WTC11 (cell line): Measurements from ENCODE around the gene CDCA7L. TPM values are rescaled to one million over a fixed set of nuclear protein-coding genes. Genes with fewer than 3 reads are reported as not detected.
A peak's percentile ranks its signal among the peaks of the same experiment; 100 is the strongest.

Source experiments
- ATAC-seq: fragments of 200-7000 bp; cut with Tn5 transposase; 2 replicates; pipeline ENCODE4 v1.10.0; 2021; ENCODE audit warnings: mild to moderate bottlenecking, moderate library complexity
- CTCF ChIA-PET: fragments of 300-600 bp; sonication (Branson Sonifier 250); formaldehyde crosslinking; loops from one replicate; lab custom pipeline; 2021; ENCODE audit warnings: antibody characterized with exemption; lab: Charles Lee
- POLR2A ChIA-PET: fragments of 350-600 bp; sonication (Branson Sonifier 250); formaldehyde crosslinking; loops from one replicate; lab custom pipeline; 2021; ENCODE audit warnings: antibody characterized with exemption; lab: Charles Lee
- DNase-seq: peaks from one replicate; pipeline ENCODE4 v3.0.0; 2021; ENCODE audit warnings: low spot score
- H3K27ac Mint-ChIP-seq: 2 replicates; pipeline ENCODE4 v1.8.0; 2021; ENCODE audit warnings: mixed read lengths
- H3K27me3 Mint-ChIP-seq: 2 replicates; pipeline ENCODE4 v1.8.0; 2021; ENCODE audit warnings: low read depth, mild to moderate bottlenecking, moderate library complexity, mixed read lengths
- H3K36me3 Mint-ChIP-seq: 2 replicates; pipeline ENCODE4 v1.8.0; 2021; ENCODE audit warnings: mixed read lengths
- H3K4me1 Mint-ChIP-seq: 2 replicates; pipeline ENCODE4 v1.8.0; 2022; ENCODE audit warnings: mixed read lengths
- H3K4me3 Mint-ChIP-seq: 2 replicates; pipeline ENCODE4 v1.8.0; 2021; ENCODE audit warnings: mild to moderate bottlenecking, moderate library complexity, mixed read lengths
- H3K9me3 Mint-ChIP-seq: 2 replicates; pipeline ENCODE4 v1.8.0; 2021; ENCODE audit warnings: mixed read lengths
- FOXK1 ChIP-seq: sonication (generic); formaldehyde crosslinking; IDR thresholded peaks from 2 replicates; pipeline ENCODE4 v1.8.0; 2022; ENCODE audit warnings: mild to moderate bottlenecking, moderate library complexity, missing genetic modification reagents
- JAZF1 ChIP-seq: fragments of 250-450 bp; sonication (Bioruptor Pico); IDR thresholded peaks from 2 replicates; pipeline ENCODE4 v1.9.0; 2021; ENCODE audit warnings: moderate library complexity, mild to moderate bottlenecking, inconsistent platforms
- NFATC4 ChIP-seq: fragments of 250-450 bp; sonication (Bioruptor Pico); IDR thresholded peaks from 2 replicates; pipeline ENCODE4 v1.9.0; 2021; ENCODE audit warnings: mild to moderate bottlenecking
- NFE2L1 ChIP-seq: sonication (generic); formaldehyde crosslinking; IDR thresholded peaks from 2 replicates; pipeline ENCODE4 v1.8.1; 2023; ENCODE audit warnings: missing genetic modification reagents
- NR3C1 ChIP-seq: sonication (generic); formaldehyde crosslinking; conservative IDR thresholded peaks from 2 replicates; pipeline ENCODE4 v1.8.1; 2023; ENCODE audit warnings: low read depth, mild to moderate bottlenecking, missing genetic modification reagents
- OVOL2 ChIP-seq: fragments of 250-450 bp; sonication (Bioruptor Pico); IDR thresholded peaks from 2 replicates; pipeline ENCODE4 v1.9.0; 2021; ENCODE audit warnings: mild to moderate bottlenecking, borderline replicate concordance
- SMAD4 ChIP-seq: sonication (generic); formaldehyde crosslinking; IDR thresholded peaks from 2 replicates; pipeline ENCODE4 v1.8.0; 2022; ENCODE audit warnings: mild to moderate bottlenecking, missing genetic modification reagents
- TEAD1 ChIP-seq: sonication (generic); formaldehyde crosslinking; IDR thresholded peaks from 2 replicates; pipeline ENCODE4 v1.8.0; 2022; ENCODE audit warnings: mild to moderate bottlenecking, missing genetic modification reagents
- ZNF232 ChIP-seq: sonication (generic); formaldehyde crosslinking; IDR thresholded peaks from 2 replicates; pipeline ENCODE4 v1.8.0; 2022; ENCODE audit warnings: mild to moderate bottlenecking, missing genetic modification reagents
- ZNF263 ChIP-seq: sonication (generic); formaldehyde crosslinking; IDR thresholded peaks from 2 replicates; pipeline ENCODE4 v1.8.1; 2022; ENCODE audit warnings: low read depth, mild to moderate bottlenecking, moderate library complexity, missing genetic modification reagents
- ZNF416 ChIP-seq: fragments of 250-450 bp; sonication (Bioruptor Pico); IDR thresholded peaks from 2 replicates; pipeline ENCODE4 v1.9.0; 2021; ENCODE audit warnings: mild to moderate bottlenecking, inconsistent platforms
- ZNF423 ChIP-seq: fragments of 250-450 bp; sonication (Bioruptor Pico); IDR thresholded peaks from 2 replicates; pipeline ENCODE4 v2.1.2; 2022; ENCODE audit warnings: mild to moderate bottlenecking, moderate library complexity
- total RNA-seq: library from RNA; stranded (reverse); gene quantifications from 3 replicates; pipeline ENCODE4 v1.2.3, GENCODE V29; 2021
- TF ChIP-seq, protein P1 (sequence below): sonication (generic); formaldehyde crosslinking; IDR thresholded peaks from 2 replicates; pipeline ENCODE4 v1.8.0; 2023; ENCODE audit warnings: mild to moderate bottlenecking, missing genetic modification reagents
- TF ChIP-seq, protein P2 (sequence below): fragments of 250-450 bp; sonication (Bioruptor Pico); IDR thresholded peaks from 2 replicates; pipeline ENCODE4 v1.9.0; 2021; ENCODE audit warnings: moderate library complexity, mild to moderate bottlenecking, inconsistent platforms, borderline replicate concordance
- TF ChIP-seq, protein P3 (sequence below): sonication (generic); formaldehyde crosslinking; IDR thresholded peaks from 2 replicates; pipeline ENCODE4 v1.8.1; 2022; ENCODE audit warnings: mild to moderate bottlenecking, missing genetic modification reagents, moderate library complexity, borderline replicate concordance
- TF ChIP-seq, protein P4 (sequence below): sonication (generic); formaldehyde crosslinking; IDR thresholded peaks from 2 replicates; pipeline ENCODE4 v1.8.1; 2023; ENCODE audit warnings: mild to moderate bottlenecking, missing genetic modification reagents
- TF ChIP-seq, protein P5 (sequence below): sonication (generic); formaldehyde crosslinking; IDR thresholded peaks from 2 replicates; pipeline ENCODE4 v1.8.0; 2022; ENCODE audit warnings: mild to moderate bottlenecking, missing genetic modification reagents
- TF ChIP-seq, protein P6 (sequence below): sonication (generic); formaldehyde crosslinking; conservative IDR thresholded peaks from 2 replicates; pipeline ENCODE4 v1.8.1; 2023; ENCODE audit warnings: mild to moderate bottlenecking, low read depth, missing genetic modification reagents, moderate library complexity
- TF ChIP-seq, protein P7 (sequence below): sonication (generic); formaldehyde crosslinking; IDR thresholded peaks from 2 replicates; pipeline ENCODE4 v1.8.0; 2022; ENCODE audit warnings: missing genetic modification reagents
- TF ChIP-seq, protein P8 (sequence below): sonication (generic); formaldehyde crosslinking; IDR thresholded peaks from 2 replicates; pipeline ENCODE4 v1.8.1; 2022; ENCODE audit warnings: low read depth, mild to moderate bottlenecking, moderate library complexity, missing genetic modification reagents, borderline replicate concordance

The CDCA7L gene
- total RNA-seq, 1 experiment from 2014 or later, result 161 TPM

DNA sequence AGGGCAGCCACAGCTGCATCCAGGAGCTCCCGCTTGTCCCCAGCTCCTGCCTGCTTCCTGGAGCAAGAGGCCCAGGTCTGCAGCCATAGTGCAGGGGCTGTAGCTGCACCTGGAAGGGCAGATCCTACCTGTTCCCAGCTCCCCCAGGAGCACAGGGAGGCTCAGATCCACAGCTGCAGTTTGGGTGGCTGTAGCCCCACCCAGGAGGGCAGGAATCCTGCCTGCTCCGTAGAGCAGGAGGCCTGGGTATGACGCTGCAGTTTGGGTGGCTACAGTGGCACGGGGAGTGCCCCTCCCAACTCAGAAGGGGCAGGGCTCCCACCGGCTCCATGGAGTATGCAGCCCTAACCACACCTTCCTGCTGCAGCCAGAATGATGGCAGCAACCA lies 26.7 kb upstream of the CDCA7L start:
- Mint-ChIP-seq H3K36me3 (no peaks in the 10 kb centered on the region), H3K4me3 (no peak overlapping the region), H3K4me1 (peaks cover 10% of the 10 kb centered on the region)
- TF ChIP-seq, protein P1, sequence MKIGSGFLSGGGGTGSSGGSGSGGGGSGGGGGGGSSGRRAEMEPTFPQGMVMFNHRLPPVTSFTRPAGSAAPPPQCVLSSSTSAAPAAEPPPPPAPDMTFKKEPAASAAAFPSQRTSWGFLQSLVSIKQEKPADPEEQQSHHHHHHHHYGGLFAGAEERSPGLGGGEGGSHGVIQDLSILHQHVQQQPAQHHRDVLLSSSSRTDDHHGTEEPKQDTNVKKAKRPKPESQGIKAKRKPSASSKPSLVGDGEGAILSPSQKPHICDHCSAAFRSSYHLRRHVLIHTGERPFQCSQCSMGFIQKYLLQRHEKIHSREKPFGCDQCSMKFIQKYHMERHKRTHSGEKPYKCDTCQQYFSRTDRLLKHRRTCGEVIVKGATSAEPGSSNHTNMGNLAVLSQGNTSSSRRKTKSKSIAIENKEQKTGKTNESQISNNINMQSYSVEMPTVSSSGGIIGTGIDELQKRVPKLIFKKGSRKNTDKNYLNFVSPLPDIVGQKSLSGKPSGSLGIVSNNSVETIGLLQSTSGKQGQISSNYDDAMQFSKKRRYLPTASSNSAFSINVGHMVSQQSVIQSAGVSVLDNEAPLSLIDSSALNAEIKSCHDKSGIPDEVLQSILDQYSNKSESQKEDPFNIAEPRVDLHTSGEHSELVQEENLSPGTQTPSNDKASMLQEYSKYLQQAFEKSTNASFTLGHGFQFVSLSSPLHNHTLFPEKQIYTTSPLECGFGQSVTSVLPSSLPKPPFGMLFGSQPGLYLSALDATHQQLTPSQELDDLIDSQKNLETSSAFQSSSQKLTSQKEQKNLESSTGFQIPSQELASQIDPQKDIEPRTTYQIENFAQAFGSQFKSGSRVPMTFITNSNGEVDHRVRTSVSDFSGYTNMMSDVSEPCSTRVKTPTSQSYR, result no peak
- TF ChIP-seq, protein P2, sequence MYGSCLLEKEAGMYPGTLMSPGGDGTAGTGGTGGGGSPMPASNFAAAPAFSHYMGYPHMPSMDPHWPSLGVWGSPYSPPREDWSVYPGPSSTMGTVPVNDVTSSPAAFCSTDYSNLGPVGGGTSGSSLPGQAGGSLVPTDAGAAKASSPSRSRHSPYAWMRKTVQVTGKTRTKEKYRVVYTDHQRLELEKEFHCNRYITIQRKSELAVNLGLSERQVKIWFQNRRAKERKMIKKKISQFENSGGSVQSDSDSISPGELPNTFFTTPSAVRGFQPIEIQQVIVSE (CRISPR knock-in tag), result no peak
- TF ChIP-seq ZNF232 (CRISPR knock-in tag) (no peak), NFE2L1 (peak; percentile 80; the same call in 1 of the 2 replicates), SMAD4 (CRISPR knock-in tag) (no peak), ZNF416 (CRISPR knock-in tag) (no peak), TEAD1 (CRISPR knock-in tag) (0 out of 2 replicates have a peak, but pooled peaks have one; percentile 35), JAZF1 (CRISPR knock-in tag) (no peak)
- TF ChIP-seq, protein P3, sequence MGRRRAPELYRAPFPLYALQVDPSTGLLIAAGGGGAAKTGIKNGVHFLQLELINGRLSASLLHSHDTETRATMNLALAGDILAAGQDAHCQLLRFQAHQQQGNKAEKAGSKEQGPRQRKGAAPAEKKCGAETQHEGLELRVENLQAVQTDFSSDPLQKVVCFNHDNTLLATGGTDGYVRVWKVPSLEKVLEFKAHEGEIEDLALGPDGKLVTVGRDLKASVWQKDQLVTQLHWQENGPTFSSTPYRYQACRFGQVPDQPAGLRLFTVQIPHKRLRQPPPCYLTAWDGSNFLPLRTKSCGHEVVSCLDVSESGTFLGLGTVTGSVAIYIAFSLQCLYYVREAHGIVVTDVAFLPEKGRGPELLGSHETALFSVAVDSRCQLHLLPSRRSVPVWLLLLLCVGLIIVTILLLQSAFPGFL (CRISPR knock-in tag), result no peak
- TF ChIP-seq, protein P4, sequence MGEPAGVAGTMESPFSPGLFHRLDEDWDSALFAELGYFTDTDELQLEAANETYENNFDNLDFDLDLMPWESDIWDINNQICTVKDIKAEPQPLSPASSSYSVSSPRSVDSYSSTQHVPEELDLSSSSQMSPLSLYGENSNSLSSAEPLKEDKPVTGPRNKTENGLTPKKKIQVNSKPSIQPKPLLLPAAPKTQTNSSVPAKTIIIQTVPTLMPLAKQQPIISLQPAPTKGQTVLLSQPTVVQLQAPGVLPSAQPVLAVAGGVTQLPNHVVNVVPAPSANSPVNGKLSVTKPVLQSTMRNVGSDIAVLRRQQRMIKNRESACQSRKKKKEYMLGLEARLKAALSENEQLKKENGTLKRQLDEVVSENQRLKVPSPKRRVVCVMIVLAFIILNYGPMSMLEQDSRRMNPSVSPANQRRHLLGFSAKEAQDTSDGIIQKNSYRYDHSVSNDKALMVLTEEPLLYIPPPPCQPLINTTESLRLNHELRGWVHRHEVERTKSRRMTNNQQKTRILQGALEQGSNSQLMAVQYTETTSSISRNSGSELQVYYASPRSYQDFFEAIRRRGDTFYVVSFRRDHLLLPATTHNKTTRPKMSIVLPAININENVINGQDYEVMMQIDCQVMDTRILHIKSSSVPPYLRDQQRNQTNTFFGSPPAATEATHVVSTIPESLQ (CRISPR knock-in tag), result no peak
- TF ChIP-seq, protein P5, sequence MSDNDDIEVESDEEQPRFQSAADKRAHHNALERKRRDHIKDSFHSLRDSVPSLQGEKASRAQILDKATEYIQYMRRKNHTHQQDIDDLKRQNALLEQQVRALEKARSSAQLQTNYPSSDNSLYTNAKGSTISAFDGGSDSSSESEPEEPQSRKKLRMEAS, result 0 out of 2 replicates have a peak, but pooled peaks have one; percentile 21
- TF ChIP-seq, protein P6, sequence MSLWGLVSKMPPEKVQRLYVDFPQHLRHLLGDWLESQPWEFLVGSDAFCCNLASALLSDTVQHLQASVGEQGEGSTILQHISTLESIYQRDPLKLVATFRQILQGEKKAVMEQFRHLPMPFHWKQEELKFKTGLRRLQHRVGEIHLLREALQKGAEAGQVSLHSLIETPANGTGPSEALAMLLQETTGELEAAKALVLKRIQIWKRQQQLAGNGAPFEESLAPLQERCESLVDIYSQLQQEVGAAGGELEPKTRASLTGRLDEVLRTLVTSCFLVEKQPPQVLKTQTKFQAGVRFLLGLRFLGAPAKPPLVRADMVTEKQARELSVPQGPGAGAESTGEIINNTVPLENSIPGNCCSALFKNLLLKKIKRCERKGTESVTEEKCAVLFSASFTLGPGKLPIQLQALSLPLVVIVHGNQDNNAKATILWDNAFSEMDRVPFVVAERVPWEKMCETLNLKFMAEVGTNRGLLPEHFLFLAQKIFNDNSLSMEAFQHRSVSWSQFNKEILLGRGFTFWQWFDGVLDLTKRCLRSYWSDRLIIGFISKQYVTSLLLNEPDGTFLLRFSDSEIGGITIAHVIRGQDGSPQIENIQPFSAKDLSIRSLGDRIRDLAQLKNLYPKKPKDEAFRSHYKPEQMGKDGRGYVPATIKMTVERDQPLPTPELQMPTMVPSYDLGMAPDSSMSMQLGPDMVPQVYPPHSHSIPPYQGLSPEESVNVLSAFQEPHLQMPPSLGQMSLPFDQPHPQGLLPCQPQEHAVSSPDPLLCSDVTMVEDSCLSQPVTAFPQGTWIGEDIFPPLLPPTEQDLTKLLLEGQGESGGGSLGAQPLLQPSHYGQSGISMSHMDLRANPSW, result no peak
- TF ChIP-seq, all 79 proteins: peak for 3
- H3K27ac Mint-ChIP-seq, result no peak overlapping the region
- no peaks in the 10 kb centered on the region for H3K9me3 Mint-ChIP-seq
- POLR2A ChIA-PET, result interaction anchor here (1.8 kb wide), 1 partner anchor 27 kb away, joined by 7 read pairs; the partner anchor contains the start of gene CDCA7L
- no peaks in the 10 kb centered on the region for H3K27me3 Mint-ChIP-seq
- CTCF ChIA-PET, result no interaction called here
- DNase-seq, result peak; percentile 44
- ATAC-seq, result peak; percentile 96

DNA sequence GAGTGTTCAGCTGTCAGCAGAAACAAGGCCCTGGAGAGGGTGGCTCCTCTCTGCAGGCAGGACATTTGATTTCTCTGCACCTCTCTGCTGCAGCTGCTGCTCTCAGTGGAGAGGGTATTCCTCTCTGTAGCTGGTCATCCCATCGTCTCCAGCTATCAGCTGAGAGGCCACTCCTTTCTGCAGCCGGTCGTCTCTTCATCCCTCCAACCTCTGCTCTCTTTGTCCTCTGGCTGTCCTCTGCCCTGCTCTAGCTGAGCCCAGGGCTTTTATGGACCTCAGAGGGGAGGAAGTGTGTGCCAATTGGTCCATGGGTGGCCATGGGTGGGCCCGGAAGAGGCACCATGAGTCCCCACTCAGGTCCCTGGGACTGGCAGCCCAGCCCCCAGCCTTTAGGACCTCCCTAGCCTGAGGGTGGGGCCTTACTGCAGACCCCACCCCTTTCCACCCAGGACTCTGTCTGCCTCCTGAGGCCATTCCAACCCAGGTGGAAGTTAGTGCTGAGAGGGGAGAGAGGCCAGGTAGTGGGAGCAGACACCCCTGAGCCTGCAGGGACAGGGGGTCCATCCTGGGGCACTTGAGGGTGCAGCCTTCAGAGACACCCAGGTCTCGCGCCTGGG lies 26.2 kb upstream of the CDCA7L start:
- Mint-ChIP-seq H3K9me3 (no peaks in the 10 kb centered on the region), H3K27ac (no peak overlapping the region), H3K4me1 (peaks cover 10% of the 10 kb centered on the region), H3K27me3 (no peaks in the 10 kb centered on the region), H3K4me3 (no peak overlapping the region), H3K36me3 (no peaks in the 10 kb centered on the region)
- ChIA-PET CTCF (no interaction called here), POLR2A (interaction anchor here (1.8 kb wide), 1 partner anchor 26 kb away, joined by 7 read pairs; the partner anchor contains the start of gene CDCA7L)
- ATAC-seq (peak; percentile 79), DNase-seq (no peak)
- no peak for TF ChIP-seq NFATC4 (CRISPR knock-in tag)
- TF ChIP-seq OVOL2, result no peak
- no peak for TF ChIP-seq ZNF263
- no peak; the same call in 1 of the 2 replicates for TF ChIP-seq ZNF423
- TF ChIP-seq, protein P7, sequence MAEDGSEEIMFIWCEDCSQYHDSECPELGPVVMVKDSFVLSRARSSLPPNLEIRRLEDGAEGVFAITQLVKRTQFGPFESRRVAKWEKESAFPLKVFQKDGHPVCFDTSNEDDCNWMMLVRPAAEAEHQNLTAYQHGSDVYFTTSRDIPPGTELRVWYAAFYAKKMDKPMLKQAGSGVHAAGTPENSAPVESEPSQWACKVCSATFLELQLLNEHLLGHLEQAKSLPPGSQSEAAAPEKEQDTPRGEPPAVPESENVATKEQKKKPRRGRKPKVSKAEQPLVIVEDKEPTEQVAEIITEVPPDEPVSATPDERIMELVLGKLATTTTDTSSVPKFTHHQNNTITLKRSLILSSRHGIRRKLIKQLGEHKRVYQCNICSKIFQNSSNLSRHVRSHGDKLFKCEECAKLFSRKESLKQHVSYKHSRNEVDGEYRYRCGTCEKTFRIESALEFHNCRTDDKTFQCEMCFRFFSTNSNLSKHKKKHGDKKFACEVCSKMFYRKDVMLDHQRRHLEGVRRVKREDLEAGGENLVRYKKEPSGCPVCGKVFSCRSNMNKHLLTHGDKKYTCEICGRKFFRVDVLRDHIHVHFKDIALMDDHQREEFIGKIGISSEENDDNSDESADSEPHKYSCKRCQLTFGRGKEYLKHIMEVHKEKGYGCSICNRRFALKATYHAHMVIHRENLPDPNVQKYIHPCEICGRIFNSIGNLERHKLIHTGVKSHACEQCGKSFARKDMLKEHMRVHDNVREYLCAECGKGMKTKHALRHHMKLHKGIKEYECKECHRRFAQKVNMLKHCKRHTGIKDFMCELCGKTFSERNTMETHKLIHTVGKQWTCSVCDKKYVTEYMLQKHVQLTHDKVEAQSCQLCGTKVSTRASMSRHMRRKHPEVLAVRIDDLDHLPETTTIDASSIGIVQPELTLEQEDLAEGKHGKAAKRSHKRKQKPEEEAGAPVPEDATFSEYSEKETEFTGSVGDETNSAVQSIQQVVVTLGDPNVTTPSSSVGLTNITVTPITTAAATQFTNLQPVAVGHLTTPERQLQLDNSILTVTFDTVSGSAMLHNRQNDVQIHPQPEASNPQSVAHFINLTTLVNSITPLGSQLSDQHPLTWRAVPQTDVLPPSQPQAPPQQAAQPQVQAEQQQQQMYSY, result no peak
- TF ChIP-seq, protein P8, sequence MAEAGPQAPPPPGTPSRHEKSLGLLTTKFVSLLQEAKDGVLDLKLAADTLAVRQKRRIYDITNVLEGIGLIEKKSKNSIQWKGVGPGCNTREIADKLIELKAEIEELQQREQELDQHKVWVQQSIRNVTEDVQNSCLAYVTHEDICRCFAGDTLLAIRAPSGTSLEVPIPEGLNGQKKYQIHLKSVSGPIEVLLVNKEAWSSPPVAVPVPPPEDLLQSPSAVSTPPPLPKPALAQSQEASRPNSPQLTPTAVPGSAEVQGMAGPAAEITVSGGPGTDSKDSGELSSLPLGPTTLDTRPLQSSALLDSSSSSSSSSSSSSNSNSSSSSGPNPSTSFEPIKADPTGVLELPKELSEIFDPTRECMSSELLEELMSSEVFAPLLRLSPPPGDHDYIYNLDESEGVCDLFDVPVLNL, result no peak
- TF ChIP-seq NR3C1 (CRISPR knock-in tag), result no peak
- TF ChIP-seq FOXK1 (CRISPR knock-in tag), result no peak
